ENCODE results near the gene C17orf78. TPM values are rescaled to one million over a fixed set of nuclear protein-coding genes. Genes with fewer than 3 reads are reported as not detected.

The C17orf78 gene
- total and polyA plus RNA-seq, 3 donors (not counting 1 experiment from before 2014, with no cell fraction given) = not detected

Other genes with a start within 250 kb of the C17orf78 start
- gene ACACA, start 30.9 kb downstream of the C17orf78 start, total RNA-seq = 100 to 1,000 TPM in 1 of 2 donors, 10 to 100 TPM in 1; 74.3 to 121 TPM
- 54.9 TPM for gene ACACA, start 30.9 kb downstream of the C17orf78 start, polyA plus RNA-seq
- 10 to 100 TPM; 10.3 to 19.1 TPM for gene TADA2A, start 30.9 kb downstream of the C17orf78 start, total RNA-seq
- gene TADA2A, start 30.9 kb downstream of the C17orf78 start, polyA plus RNA-seq = 10.3 TPM
- gene DUSP14, start 113.9 kb downstream of the C17orf78 start, total RNA-seq = 100 to 1,000 TPM; 121 to 148 TPM
- 132 TPM for gene DUSP14, start 113.9 kb downstream of the C17orf78 start, polyA plus RNA-seq
- gene SYNRG, start 233.4 kb downstream of the C17orf78 start, total RNA-seq = 10 to 100 TPM; 22.6 to 23.0 TPM
- gene SYNRG, start 233.4 kb downstream of the C17orf78 start, polyA plus RNA-seq = 8.0 TPM

All from mammary epithelial cell (primary cell).